HG03066 (cell line): Measurements from ENCODE around the gene RASAL1.

Source experiments
- ATAC-seq: cut with Tn5 transposase; IDR thresholded peaks from one replicate; pipeline ENCODE4 v1.9.1; 2021; ENCODE audit warnings: low read depth; ENCODE audit not compliant: unreplicated experiment

RASAL1 gene

GRCh38 chr12:113135178-113136127 lies at the start of gene RASAL1:
Gene RASAL1, minus strand, starts transcription at chr12:113135761. Its CDS starts 299 bp downstream, at chr12:113135462.
- no peak for ATAC-seq

GRCh38 chr12:113184900-113185179 lies 49.3 kb upstream of the RASAL1 start:
- ATAC-seq, result peak; percentile 85

DNA sequence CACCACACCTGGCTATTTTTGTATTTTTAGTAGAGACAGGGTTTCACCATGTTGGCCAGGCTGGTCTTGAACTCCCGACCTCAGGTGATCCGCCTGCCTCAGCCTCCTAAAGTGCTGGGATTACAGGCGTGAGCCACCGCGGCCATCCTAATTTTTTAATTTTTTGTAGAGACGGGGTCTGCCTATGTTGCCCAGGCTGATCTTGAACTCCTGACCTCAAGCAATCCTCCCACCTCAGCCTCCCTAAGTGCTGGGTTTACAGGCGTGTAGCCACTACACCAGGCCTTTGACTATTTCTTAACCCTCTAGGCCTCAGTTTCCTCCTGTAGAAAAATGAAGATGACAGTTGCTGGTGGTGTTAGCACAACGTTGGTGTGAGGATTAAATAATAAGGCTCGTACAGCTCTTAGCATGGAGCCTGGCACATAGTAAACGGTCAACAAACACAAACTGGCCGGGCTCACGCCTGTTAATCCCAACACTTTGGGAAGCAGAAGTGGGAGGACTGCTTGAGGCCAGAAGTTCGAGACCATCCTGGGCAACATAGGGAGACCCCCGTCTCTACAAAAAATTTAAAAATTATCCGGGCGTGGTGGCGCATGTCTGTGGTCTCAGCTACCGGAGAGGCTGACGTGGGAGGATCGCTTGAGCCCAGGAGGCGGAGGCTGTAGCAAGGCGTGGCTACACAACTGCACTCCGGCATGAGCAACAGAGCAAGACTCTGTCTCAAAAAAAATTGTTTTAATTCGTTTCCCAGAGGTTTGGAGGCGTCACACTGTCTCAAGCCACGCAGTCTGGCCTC lies 48.7 kb upstream of the RASAL1 start:
- ATAC-seq, result peak; percentile 39

GRCh38 chr12:113183030-113183589 lies 47.5 kb upstream of the RASAL1 start:
- ATAC-seq, result no peak

GRCh38 chr12:113181975-113182374 lies 46.4 kb upstream of the RASAL1 start:
- ATAC-seq, result no peak

GRCh38 chr12:113180333-113180732 lies 44.8 kb upstream of the RASAL1 start:
- ATAC-seq, result no peak

DNA sequence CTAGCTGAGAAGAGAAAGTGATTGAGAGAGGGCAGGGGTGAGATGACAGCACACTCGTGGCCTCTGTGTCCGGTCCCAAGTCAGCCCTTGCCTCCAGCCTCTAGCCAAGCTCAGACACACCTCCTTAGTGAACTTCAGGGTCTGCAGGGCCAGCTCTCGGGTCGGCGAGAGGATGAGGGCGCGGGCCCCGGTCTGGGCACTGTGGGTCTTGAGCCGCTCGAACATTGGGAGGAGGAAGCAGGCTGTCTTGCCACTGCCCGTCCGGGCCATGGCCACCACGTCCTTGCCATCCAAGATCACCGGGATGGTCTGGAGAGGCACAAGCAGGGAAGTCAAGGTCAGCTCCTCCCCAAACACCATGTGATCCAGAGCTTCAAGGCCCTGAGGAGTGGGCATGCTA lies 43.5 kb upstream of the RASAL1 start:
- no peak for ATAC-seq

- ATAC-seq, result no peak
Observed at GRCh38 chr12:113174461-113175384, 39.2 kb upstream of the RASAL1 start.

- ATAC-seq, result no peak
Observed at GRCh38 chr12:113173081-113173698, 37.6 kb upstream of the RASAL1 start.

DNA sequence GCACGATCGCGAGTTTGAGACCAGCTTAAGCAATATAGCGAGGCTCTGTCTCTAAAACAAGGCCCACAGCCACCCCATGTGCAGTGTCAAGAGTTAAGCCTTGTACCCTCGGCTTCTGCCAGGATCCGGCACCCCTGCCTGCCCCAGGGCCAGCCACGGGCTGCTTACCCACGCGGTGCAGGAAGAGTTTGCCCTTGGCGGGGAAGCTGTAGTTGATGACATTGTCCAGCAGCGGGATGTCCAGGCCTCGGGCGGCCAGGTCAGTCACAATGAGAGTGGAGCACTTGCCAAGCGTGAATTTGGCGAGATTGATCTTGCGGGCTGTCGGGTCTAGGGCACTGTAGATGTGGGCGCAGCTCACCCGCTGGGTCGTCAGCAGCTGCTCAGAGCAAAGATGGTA lies 36.6 kb upstream of the RASAL1 start:
- ATAC-seq, result no peak

DNA sequence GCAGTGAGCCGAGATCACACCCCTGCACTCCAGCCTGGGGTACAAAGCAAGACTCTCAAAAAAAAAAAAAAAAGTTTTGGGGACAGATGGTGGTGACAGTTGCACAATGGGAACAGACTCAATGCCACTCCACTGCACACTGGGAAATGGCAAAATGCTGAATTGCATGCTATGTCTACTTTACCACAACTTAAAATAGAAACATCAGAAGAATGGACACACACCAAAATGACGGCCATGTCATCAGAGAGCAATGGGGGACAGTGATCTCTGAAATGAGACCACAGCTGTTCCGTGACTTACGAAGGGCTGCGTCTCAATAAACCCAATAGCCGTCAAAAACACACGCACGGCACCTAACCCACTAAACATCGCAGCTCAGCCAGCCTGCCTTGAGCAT lies 36.0 kb upstream of the RASAL1 start:
- ATAC-seq, result no peak

GRCh38 chr12:113170926-113171325 lies 35.4 kb upstream of the RASAL1 start:
- ATAC-seq, result no peak

GRCh38 chr12:113170457-113170856 lies 34.9 kb upstream of the RASAL1 start:
- ATAC-seq, result no peak

DNA sequence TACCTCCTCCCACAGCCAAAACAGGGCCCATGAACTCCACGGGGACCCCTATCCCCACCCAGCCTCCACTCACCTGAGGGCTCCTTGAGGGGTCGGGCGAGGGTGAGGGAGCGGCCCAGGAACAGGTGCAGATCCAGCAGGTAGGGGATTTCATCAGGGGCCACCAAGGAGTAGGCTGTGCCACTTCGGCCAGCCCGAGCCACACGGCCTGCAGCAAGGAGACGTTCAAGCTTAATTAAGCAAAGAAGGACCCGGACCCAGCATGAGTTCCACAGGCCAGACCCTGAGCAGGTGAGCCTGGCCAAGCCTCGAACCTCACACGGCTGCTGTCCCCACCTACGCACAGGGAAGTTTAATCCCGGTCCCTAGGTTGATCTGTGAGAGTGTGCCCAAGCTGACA lies 34.1 kb upstream of the RASAL1 start:
- ATAC-seq, result no peak

- ATAC-seq, result no peak
Observed at GRCh38 chr12:113167868-113168267, 32.3 kb upstream of the RASAL1 start.

DNA sequence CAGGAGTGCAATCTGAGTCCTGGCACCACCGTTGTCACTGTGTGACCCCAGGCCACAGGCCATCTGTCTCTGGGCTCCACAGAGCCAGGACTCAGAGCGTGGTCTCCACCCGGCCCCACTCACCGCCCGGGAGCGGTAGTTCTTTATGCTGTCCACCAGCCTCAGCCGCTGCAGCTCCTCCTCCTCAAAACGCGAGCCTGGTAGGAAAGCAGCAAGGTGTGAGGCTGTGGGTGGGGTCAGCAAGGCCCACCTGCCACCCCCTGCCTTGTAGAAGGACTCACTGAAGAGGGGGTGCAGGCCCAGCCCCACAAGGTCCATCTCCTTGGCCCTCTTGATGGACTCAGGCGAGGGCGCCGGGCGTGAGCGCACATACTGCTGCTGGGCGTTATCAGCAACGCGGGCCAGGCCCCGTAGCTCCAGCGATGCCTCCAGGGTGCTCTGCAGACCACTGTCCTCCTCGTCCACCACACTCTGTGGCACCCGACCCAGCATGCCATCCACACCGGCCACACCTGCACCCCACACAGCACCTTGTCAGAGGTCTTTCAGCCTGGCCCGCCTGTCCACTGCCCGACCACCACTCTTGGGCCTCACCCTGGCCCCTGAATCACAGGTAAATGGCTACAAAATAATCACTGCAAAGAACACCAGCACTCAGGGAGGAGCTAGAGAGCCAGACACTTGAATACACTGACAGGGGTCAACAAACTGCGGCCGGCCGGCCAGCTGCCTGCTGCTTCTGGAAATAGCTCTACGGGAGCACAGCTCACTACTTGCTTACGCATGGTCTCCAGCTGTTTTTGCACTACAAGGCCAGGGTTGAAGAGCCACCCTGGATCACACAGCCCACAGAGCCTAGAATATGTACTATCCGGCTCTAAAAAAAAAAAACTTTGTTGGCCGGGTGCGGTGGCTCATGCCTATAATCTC lies 30.2 kb upstream of the RASAL1 start:
- ATAC-seq, result no peak

DNA sequence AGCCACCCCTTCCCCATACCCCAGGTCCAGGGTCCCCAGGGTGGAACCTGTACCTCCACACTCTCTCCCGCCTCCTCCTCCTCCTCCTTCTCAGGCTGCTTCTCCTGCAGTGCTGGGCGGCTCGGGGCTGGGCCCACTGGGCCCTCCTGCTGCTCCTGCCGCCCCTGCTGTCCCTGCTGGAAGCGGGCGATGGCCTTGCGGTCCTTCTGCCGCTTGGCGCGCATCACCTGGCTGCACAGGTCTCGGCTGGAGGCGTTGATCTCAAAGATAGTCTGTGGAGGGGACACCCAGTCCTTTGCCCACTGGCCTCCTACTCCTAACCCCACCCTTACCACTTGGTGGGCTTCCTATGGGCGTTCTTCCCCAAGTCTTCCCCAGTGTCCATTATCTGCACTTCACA lies 28.5 kb upstream of the RASAL1 start:
- no peak for ATAC-seq

- ATAC-seq, result no peak
Observed at GRCh38 chr12:113163030-113163360, 27.4 kb upstream of the RASAL1 start.
